Colonic mucosa (tissue), 4 donors: ENCODE measurements around the gene DDHD1. TPM values are rescaled to one million over a fixed set of nuclear protein-coding genes. Genes with fewer than 3 reads are reported as not detected.

Experiments used
- DNase-seq: peaks from one replicate; pipeline ENCODE4 v3.0.0-alpha.2; 2020
- H3K27ac ChIP-seq: fragments of 200-600 bp; one replicate; pipeline ENCODE4 v1.8.0; 2021
- H3K27me3 ChIP-seq: fragments of 200-600 bp; one replicate; pipeline ENCODE4 v1.8.0; 2021
- H3K36me3 ChIP-seq: fragments of 200-600 bp; one replicate; pipeline ENCODE4 v1.8.0; 2021
- H3K4me1 ChIP-seq: fragments of 200-600 bp; one replicate; pipeline ENCODE4 v1.8.0; 2021; ENCODE audit warnings: mild to moderate bottlenecking
- H3K4me3 ChIP-seq: fragments of 200-600 bp; one replicate; pipeline ENCODE4 v1.8.0; 2021
- H3K9ac ChIP-seq, 2 donors: one replicate each; pipeline ENCODE4 v1.7.0; 2013; ENCODE audit warnings: control low read depth in 2 of 2, low read depth in 2 of 2, low read length in 2 of 2
- H3K9me3 ChIP-seq: fragments of 200-600 bp; one replicate; pipeline ENCODE4 v1.8.0; 2021
- CTCF ChIP-seq: fragments of 200-600 bp; IDR thresholded peaks from one replicate; pipeline ENCODE4 v1.8.0; 2022; ENCODE audit warnings: antibody characterized with exemption, mild to moderate bottlenecking
- intact Hi-C: fragments of 100-400 bp; cut with DNase I; formaldehyde crosslinking; loops from one replicate; pipeline ENCODE4 v1.14.1; 2022
- total RNA-seq, 2 donors: library from RNA; stranded (reverse); fragmentation: NEBNext Ultra II Directional in 1 of 2; extraction: Animal tissue kit (Norgen Biotek cat#: 25700) in 1 of 2; gene quantifications; one replicate each; pipeline ENCODE4 v1.2.1, GENCODE V29; 2021
- donor health status: healthy.
- donor health status: DM: no; HTN: no; CAD: no.
- donor health status: DM: no; HTN: no; CAD: no.

Gene DDHD1
- total RNA-seq, 2 donors from 2014 or later = 7.5 TPM

- intact Hi-C loops = no loop called here
- no peak overlapping the region for H3K27ac ChIP-seq
- no peak for TF ChIP-seq CTCF
Observed at GRCh38 chr14:53001787-53002378, 151.2 kb downstream of the DDHD1 start.

GRCh38 chr14:52998376-52999015, 154.6 kb downstream of the DDHD1 start:
- Histone ChIP-seq H3K4me1 (no peaks in the 10 kb centered on the region), H3K27ac (no peak overlapping the region), H3K27me3 (no peaks in the 10 kb centered on the region), H3K9me3 (no peaks in the 10 kb centered on the region), H3K9ac (no peak overlapping the region), H3K4me3 (no peak overlapping the region), H3K36me3 (no peaks in the 10 kb centered on the region)
- no peak for TF ChIP-seq CTCF
- DNase-seq = no peak
- intact Hi-C loops = no loop called here

More at GRCh38 chr14:53001787-53002378, 151.2 kb downstream of the DDHD1 start:
- Histone ChIP-seq H3K4me1 (no peaks in the 10 kb centered on the region), H3K36me3 (no peaks in the 10 kb centered on the region), H3K9me3 (no peaks in the 10 kb centered on the region), H3K4me3 (no peak overlapping the region), H3K27me3 (no peaks in the 10 kb centered on the region), H3K9ac (no peak overlapping the region)
- DNase-seq = no peak

GRCh38 chr14:52996493-52996892, 156.6 kb downstream of the DDHD1 start:
- no peaks in the 10 kb centered on the region for H3K27me3 ChIP-seq
- no peak for DNase-seq
- no peaks in the 10 kb centered on the region for H3K4me1 ChIP-seq
- no peak overlapping the region for H3K4me3 ChIP-seq
- intact Hi-C loops = no loop called here
- no peaks in the 10 kb centered on the region for H3K36me3 ChIP-seq
- H3K27ac ChIP-seq = no peak overlapping the region
- no peak overlapping the region for H3K9ac ChIP-seq
- no peak for TF ChIP-seq CTCF
- no peaks in the 10 kb centered on the region for H3K9me3 ChIP-seq

- intact Hi-C loops = no loop called here
- no peak overlapping the region for H3K27ac ChIP-seq
- DNase-seq = no peak
- H3K36me3 ChIP-seq = no peaks in the 10 kb centered on the region
- H3K4me3 ChIP-seq = no peak overlapping the region
- H3K9me3 ChIP-seq = no peaks in the 10 kb centered on the region
- H3K9ac ChIP-seq = no peak overlapping the region
- TF ChIP-seq CTCF = no peak
- H3K4me1 ChIP-seq = no peaks in the 10 kb centered on the region
- H3K27me3 ChIP-seq = no peaks in the 10 kb centered on the region
Observed at GRCh38 chr14:52995998-52996397, 157.1 kb downstream of the DDHD1 start.

GRCh38 chr14:52992236-52992870, 160.8 kb downstream of the DDHD1 start:
- no peak overlapping the region for H3K27ac ChIP-seq
- intact Hi-C loops = no loop called here
- H3K4me3 ChIP-seq = no peak overlapping the region
- no peak for TF ChIP-seq CTCF
- H3K27me3 ChIP-seq = no peaks in the 10 kb centered on the region
- H3K36me3 ChIP-seq = no peaks in the 10 kb centered on the region
- DNase-seq = no peak
- no peaks in the 10 kb centered on the region for H3K4me1 ChIP-seq
- no peaks in the 10 kb centered on the region for H3K9me3 ChIP-seq
- H3K9ac ChIP-seq = no peak overlapping the region
